Measurements from ENCODE around the gene BARHL2.

The BARHL2 gene

GRCh38 chr1:90719330-90720144 lies 2.4 kb upstream of the BARHL2 start:
- H3K4me3 ChIP-seq (ENCODE audit: low read length) = no peak overlapping the region
- DNase-seq (ENCODE audit: low read depth) = no peak
- TF ChIP-seq CTCF (conservative IDR thresholded peaks at IDR 0.05; ENCODE audit: low read depth, low read length) = no peak

- peak overlapping the region; percentile 42 for H3K4me3 ChIP-seq (ENCODE audit: low read length)
Observed at GRCh38 chr1:90718411-90719329, 1.6 kb upstream of the BARHL2 start.

GRCh38 chr1:90717665-90718410 lies 736 bp upstream of the BARHL2 start:
- no peak for DNase-seq (ENCODE audit: low read depth)
- TF ChIP-seq CTCF (conservative IDR thresholded peaks at IDR 0.05; ENCODE audit: low read depth, low read length) = no peak
- H3K4me3 ChIP-seq (ENCODE audit: low read length) = peak overlapping the region; percentile 42

More at GRCh38 chr1:90718411-90719329, 1.6 kb upstream of the BARHL2 start:
- TF ChIP-seq CTCF (conservative IDR thresholded peaks at IDR 0.05; ENCODE audit: low read depth, low read length) = no peak
- DNase-seq (ENCODE audit: low read depth) = no peak

- no peak for DNase-seq (ENCODE audit: low read depth)
- no peak overlapping the region for H3K4me3 ChIP-seq (ENCODE audit: low read length)
- no peak for TF ChIP-seq CTCF (conservative IDR thresholded peaks at IDR 0.05; ENCODE audit: low read depth, low read length)
Observed at GRCh38 chr1:90717356-90717664, 208 bp upstream of the BARHL2 start.

- H3K4me3 ChIP-seq (ENCODE audit: low read length) = no peak overlapping the region
- DNase-seq (ENCODE audit: low read depth) = no peak
- TF ChIP-seq CTCF (conservative IDR thresholded peaks at IDR 0.05; ENCODE audit: low read depth, low read length) = no peak
Observed at GRCh38 chr1:90716243-90716551, 905 bp downstream of the BARHL2 start.

GRCh38 chr1:90715309-90715708 lies 1.8 kb downstream of the BARHL2 start:
- H3K4me3 ChIP-seq (ENCODE audit: low read length) = no peak overlapping the region
- no peak for DNase-seq (ENCODE audit: low read depth)
- TF ChIP-seq CTCF (conservative IDR thresholded peaks at IDR 0.05; ENCODE audit: low read depth, low read length) = no peak

Data from retinal pigment epithelial cell (primary cell).